ENCODE measurements around the gene KLK1. TPM values are rescaled to one million over a fixed set of nuclear protein-coding genes. Genes with fewer than 3 reads are reported as not detected.

KLK1 gene
- total RNA-seq, 1 donor = not detected

DNA sequence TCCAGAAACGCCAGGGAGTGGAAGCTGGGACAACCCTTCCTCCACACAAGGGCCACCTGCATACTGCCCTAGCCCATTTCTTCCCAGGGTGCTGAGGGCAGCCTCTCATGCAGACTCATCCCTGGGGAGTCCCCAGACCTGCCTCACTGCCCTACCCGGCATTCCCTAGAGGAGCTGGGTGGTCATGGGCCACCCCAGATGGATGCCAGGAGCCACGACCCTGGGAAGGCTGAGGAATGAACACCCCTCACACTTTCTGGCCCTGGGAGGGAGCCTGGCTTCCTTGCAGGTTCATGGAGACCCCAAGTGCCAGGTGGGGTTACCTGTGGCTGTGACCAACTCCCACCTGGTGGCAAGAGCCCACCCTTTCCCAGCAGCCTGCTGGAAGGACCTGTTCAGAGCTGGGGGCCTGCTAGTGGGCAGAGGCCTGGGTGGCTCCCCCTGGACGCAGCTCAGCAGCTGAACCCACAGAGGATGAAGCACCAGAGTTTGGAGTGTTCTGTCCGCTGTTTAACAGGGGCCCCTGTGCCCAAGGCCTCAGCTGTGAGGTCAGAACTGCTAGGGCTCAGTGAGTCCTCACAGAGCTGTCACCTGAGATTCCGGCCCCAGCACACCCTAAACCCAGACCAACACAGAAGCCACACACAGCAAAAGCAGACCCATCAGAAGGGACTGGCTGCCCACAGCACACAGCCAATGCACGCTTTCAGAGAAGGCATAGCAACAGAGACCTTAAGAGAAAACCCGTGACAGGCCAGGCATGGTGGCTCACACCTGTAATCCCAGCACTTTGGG is 26.8 kb downstream of the KLK1 start:
- TF ChIP-seq CTCF (IDR thresholded peaks at IDR 0.05; ENCODE audit: extremely low read depth, low read depth, low read length) = no peak
- Histone ChIP-seq H3K79me2 (ENCODE audit: insufficient read depth, low read length) (peaks cover 12% of the 10 kb centered on the region), H3K4me3 (ENCODE audit: insufficient read depth, low read length) (no peak overlapping the region), H2AFZ (ENCODE audit: low read length) (no peak overlapping the region), H3K27ac (ENCODE audit: low read depth, low read length) (no peak overlapping the region), H3K27me3 (ENCODE audit: insufficient read depth, low read length) (no peaks in the 10 kb centered on the region), H3K4me2 (ENCODE audit: insufficient read depth, low read length) (no peak overlapping the region), H3K36me3 (ENCODE audit: insufficient read depth, low read length) (peaks cover 28% of the 10 kb centered on the region), H3K9me3 (ENCODE audit: low read depth, low read length) (no peaks in the 10 kb centered on the region), H4K20me1 (ENCODE audit: insufficient read depth, low read length) (peaks cover 19% of the 10 kb centered on the region), H3K4me1 (ENCODE audit: insufficient read depth, low read length) (no peaks in the 10 kb centered on the region)
- peak; percentile 51 for DNase-seq (ENCODE audit: insufficient read length, low spot score, missing footprints)

DNA sequence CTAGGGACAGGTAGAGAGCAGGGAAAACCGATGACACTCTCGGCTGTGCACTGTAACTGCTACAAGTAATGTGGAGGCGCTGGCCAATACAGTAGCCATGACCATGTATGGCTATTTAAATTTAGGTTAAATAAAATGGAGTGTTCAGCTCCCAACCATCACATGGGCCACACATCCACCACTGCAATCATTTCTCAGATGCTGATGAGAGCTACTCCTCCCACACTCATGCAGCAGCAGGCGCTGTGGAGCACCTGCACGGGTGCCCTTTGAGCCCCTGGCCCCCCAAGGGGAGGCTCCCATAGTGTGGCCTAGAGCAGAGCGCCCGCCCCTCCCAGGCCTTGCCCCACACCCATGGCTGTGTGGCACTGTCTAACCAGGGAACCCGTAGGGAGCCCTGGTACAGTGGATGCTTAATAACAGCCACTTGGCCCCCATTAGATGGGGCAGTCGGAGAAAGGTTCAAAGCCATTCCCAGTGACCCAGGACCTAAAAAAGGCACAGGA is 27.4 kb downstream of the KLK1 start:
- DNase-seq (ENCODE audit: insufficient read length, low spot score, missing footprints) = peak; percentile 77
- H4K20me1 ChIP-seq (ENCODE audit: insufficient read depth, low read length) = peaks cover 19% of the 10 kb centered on the region
- no peak overlapping the region for H2AFZ ChIP-seq (ENCODE audit: low read length)
- no peaks in the 10 kb centered on the region for H3K9me3 ChIP-seq (ENCODE audit: low read depth, low read length)
- peaks cover 11% of the 10 kb centered on the region for H3K79me2 ChIP-seq (ENCODE audit: insufficient read depth, low read length)
- H3K4me3 ChIP-seq (ENCODE audit: insufficient read depth, low read length) = no peak overlapping the region
- TF ChIP-seq CTCF (IDR thresholded peaks at IDR 0.05; ENCODE audit: extremely low read depth, low read depth, low read length) = no peak
- H3K27ac ChIP-seq (ENCODE audit: low read depth, low read length) = no peak overlapping the region
- H3K4me2 ChIP-seq (ENCODE audit: insufficient read depth, low read length) = no peak overlapping the region
- no peaks in the 10 kb centered on the region for H3K27me3 ChIP-seq (ENCODE audit: insufficient read depth, low read length)
- H3K36me3 ChIP-seq (ENCODE audit: insufficient read depth, low read length) = peaks cover 27% of the 10 kb centered on the region
- no peaks in the 10 kb centered on the region for H3K4me1 ChIP-seq (ENCODE audit: insufficient read depth, low read length)

DNA sequence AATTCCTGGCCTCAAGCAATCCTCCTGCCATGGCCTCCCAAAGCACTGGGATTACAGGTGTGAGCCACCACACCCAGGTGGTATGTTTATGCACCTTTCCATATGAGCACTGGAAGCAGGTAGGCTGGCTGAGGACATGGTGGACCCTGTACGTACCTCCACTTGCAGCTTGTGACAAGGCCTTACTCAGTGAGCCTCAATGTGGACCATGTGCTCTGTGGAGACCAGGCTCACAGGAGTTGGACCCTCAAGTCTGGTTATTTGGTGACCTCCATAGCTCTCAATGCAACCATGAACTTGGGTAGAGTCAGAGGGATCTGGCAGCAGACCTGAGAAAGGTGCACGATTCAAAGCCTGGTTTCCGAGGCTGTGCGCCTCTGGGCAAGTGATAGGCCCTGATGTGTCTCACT is 27.9 kb downstream of the KLK1 start:
- Histone ChIP-seq H3K9me3 (ENCODE audit: low read depth, low read length) (no peaks in the 10 kb centered on the region), H2AFZ (ENCODE audit: low read length) (no peak overlapping the region), H3K79me2 (ENCODE audit: insufficient read depth, low read length) (peaks cover 6% of the 10 kb centered on the region), H3K36me3 (ENCODE audit: insufficient read depth, low read length) (peaks cover 22% of the 10 kb centered on the region), H3K4me3 (ENCODE audit: insufficient read depth, low read length) (no peak overlapping the region), H3K27me3 (ENCODE audit: insufficient read depth, low read length) (no peaks in the 10 kb centered on the region), H3K4me2 (ENCODE audit: insufficient read depth, low read length) (no peak overlapping the region), H3K27ac (ENCODE audit: low read depth, low read length) (no peak overlapping the region), H4K20me1 (ENCODE audit: insufficient read depth, low read length) (peaks cover 19% of the 10 kb centered on the region), H3K4me1 (ENCODE audit: insufficient read depth, low read length) (no peaks in the 10 kb centered on the region)
- no peak for TF ChIP-seq CTCF (IDR thresholded peaks at IDR 0.05; ENCODE audit: extremely low read depth, low read depth, low read length)
- DNase-seq (ENCODE audit: insufficient read length, low spot score, missing footprints) = no peak

DNA sequence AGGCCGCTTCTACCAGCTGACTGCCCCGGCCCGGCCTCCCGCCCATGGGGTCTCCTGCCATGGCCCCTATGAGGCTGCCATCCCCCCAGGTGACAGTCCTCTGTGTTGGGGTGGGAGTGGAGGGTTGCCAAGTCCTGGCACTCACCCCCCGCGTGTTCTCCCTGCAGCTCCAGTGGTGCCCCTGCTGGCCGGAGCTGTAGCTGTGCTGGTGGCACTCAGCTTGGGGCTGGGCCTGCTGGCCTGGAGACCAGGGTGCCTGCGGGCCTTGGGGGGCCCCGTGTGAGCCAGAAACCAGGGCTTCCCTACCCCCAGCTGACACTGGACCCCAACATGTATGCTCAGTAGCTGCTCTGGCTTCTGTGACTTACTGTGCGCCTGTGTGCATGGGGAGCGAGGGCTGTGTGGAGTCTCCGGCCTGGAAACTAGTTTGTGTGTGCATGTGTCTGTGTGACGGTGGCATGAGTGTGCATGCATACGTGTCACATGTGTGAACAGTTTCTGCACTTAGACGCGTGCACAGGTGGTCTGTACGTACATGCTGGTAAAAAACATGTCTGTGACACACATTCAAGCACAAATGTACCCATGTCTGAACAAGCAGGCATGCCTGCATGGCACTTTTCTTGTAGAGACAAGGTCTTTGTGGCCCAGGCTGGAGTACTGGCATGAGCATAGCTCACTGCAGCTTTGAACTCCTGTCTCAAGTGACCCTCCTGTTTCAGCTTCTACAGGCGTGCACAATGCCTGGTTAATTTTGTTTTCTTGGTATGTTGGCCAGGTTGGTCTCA is 28.5 kb downstream of the KLK1 start:
- no peak overlapping the region for H2AFZ ChIP-seq (ENCODE audit: low read length)
- peaks cover 19% of the 10 kb centered on the region for H4K20me1 ChIP-seq (ENCODE audit: insufficient read depth, low read length)
- H3K79me2 ChIP-seq (ENCODE audit: insufficient read depth, low read length) = peaks cover 5% of the 10 kb centered on the region
- no peak overlapping the region for H3K4me2 ChIP-seq (ENCODE audit: insufficient read depth, low read length)
- H3K4me3 ChIP-seq (ENCODE audit: insufficient read depth, low read length) = no peak overlapping the region
- no peaks in the 10 kb centered on the region for H3K27me3 ChIP-seq (ENCODE audit: insufficient read depth, low read length)
- no peaks in the 10 kb centered on the region for H3K9me3 ChIP-seq (ENCODE audit: low read depth, low read length)
- no peak overlapping the region for H3K27ac ChIP-seq (ENCODE audit: low read depth, low read length)
- no peaks in the 10 kb centered on the region for H3K4me1 ChIP-seq (ENCODE audit: insufficient read depth, low read length)
- peak; percentile 84 for DNase-seq (ENCODE audit: insufficient read length, low spot score, missing footprints)
- H3K36me3 ChIP-seq (ENCODE audit: insufficient read depth, low read length) = peaks cover 21% of the 10 kb centered on the region
- peak; percentile 12 for TF ChIP-seq CTCF (IDR thresholded peaks at IDR 0.05; ENCODE audit: extremely low read depth, low read depth, low read length)
